ENCODE results near the gene CCDC102A. TPM values are rescaled to one million over a fixed set of nuclear protein-coding genes. Genes with fewer than 3 reads are reported as not detected.
A peak's percentile ranks its signal among the peaks of the same experiment; 100 is the strongest.

Gene CCDC102A
- total RNA-seq, 4 donors from 2014 or later: 24.4 to 56.6 (median 35.7) TPM

DNA sequence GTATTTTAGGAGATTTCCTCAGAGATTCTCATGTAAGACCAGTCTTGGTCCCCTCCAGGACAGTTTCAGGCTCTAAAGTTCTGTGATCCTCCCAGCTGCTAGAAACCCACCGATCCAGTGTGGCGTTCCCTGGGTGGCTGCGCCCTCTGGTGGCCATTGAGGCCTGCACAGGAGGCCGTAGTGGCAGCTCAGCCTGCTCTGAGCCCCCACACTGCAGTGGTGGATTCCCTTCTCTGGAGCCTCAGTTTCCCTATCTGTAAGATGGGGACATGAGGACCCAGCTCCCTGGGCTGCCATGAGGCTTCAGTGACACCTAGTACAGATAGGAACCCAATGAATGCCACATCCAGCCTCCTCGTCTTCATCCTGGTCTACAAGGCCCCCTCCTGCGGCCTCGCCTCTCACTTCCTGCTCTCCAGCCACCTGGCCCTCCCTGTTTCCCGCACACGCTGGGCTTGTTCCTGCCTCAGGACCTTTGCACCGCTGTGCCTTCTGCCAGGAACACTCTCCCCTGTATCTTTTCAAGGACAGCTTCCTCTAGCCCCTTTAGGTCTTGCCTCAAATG is 16.5 kb downstream of the CCDC102A start:
- 35 to 44% methylated on average over 6 to 8 of the region's 10 CpGs for WGBS, 2 donors (ENCODE audit: low coverage in 1 of 2)
- H3K27me3 ChIP-seq: no peaks in the 10 kb centered on the region
- peaks cover 0 to 67% of the 10 kb centered on the region in 2 donors for H3K36me3 ChIP-seq
- no peak overlapping the region for H3K4me3 ChIP-seq
- peak; percentile 84 for ATAC-seq
- H3K27ac ChIP-seq: no peak overlapping the region
- peaks cover 0 to 7% (median 0%) of the 10 kb centered on the region in 3 donors for H3K4me1 ChIP-seq
- no peaks in the 10 kb centered on the region for H3K9me3 ChIP-seq
- TF ChIP-seq, protein P1, sequence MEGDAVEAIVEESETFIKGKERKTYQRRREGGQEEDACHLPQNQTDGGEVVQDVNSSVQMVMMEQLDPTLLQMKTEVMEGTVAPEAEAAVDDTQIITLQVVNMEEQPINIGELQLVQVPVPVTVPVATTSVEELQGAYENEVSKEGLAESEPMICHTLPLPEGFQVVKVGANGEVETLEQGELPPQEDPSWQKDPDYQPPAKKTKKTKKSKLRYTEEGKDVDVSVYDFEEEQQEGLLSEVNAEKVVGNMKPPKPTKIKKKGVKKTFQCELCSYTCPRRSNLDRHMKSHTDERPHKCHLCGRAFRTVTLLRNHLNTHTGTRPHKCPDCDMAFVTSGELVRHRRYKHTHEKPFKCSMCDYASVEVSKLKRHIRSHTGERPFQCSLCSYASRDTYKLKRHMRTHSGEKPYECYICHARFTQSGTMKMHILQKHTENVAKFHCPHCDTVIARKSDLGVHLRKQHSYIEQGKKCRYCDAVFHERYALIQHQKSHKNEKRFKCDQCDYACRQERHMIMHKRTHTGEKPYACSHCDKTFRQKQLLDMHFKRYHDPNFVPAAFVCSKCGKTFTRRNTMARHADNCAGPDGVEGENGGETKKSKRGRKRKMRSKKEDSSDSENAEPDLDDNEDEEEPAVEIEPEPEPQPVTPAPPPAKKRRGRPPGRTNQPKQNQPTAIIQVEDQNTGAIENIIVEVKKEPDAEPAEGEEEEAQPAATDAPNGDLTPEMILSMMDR (IDR thresholded peaks at IDR 0.05): peak in 3 of 4 experiments; percentile 85 to 95 (median 86)
- TF ChIP-seq EP300 (IDR thresholded peaks at IDR 0.05): no peak

DNA sequence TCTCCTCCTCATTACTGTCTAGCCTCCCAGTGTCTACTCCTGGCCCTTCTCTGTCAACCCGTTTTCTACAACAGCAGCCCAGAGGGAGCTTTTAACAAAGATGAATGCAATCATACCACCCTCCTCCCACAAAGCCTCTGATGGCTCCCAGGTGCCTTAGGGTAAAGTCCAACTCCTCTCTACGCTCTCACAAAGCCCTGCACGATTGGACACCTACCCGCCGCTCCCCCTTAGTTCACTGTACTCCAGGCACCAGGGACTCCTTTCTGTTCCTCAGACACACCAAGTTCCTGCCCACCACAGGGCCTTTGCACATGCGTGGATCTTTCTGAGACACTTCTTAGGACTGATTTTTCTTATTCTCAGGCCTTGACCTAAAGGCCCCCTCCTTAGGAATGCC is 17.4 kb downstream of the CCDC102A start:
- Histone ChIP-seq H3K9me3 (no peaks in the 10 kb centered on the region), H3K4me3 (no peak overlapping the region), H3K27ac (no peak overlapping the region), H3K27me3 (no peaks in the 10 kb centered on the region), H3K36me3 (peaks cover 0 to 76% of the 10 kb centered on the region in 2 donors), H3K4me1 (peaks cover 0 to 7% (median 0%) of the 10 kb centered on the region in 3 donors)
- TF ChIP-seq POLR2AphosphoS5 (IDR thresholded peaks at IDR 0.05): no peak
- TF ChIP-seq POLR2A (IDR thresholded peaks at IDR 0.05): no peak
- 83 to 90% methylated on average over 5 to 6 of the region's 6 CpGs for WGBS, 2 donors (ENCODE audit: low coverage in 1 of 2)
- ATAC-seq: no peak

DNA sequence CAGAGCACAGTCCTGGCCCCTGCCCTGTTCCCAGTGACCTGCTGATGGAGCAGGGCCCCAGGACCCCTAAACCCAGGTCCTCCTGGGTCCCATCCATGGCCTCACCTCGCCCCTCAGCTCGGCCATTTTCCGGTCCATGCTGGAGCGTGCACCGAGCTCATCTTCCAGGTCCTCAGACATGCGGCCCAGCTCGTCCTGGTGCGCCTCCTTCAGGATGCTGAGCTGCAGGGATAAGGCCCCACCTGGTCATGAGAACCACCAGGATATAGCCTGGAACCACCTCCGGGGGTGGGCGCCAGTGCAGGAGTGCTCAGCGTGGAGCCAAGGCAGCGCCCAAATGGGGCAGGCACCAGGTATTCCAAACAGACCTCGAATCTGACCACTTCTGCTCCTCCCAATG is 17.9 kb downstream of the CCDC102A start:
- Histone ChIP-seq H3K9me3 (no peaks in the 10 kb centered on the region), H3K27me3 (no peaks in the 10 kb centered on the region), H3K36me3 (peaks cover 0 to 80% of the 10 kb centered on the region in 2 donors), H3K27ac (no peak overlapping the region), H3K4me3 (no peak overlapping the region), H3K4me1 (peaks cover 0 to 7% (median 0%) of the 10 kb centered on the region in 3 donors)
- TF ChIP-seq POLR2A (IDR thresholded peaks at IDR 0.05) (no peak), EP300 (IDR thresholded peaks at IDR 0.05) (no peak), POLR2AphosphoS5 (IDR thresholded peaks at IDR 0.05) (no peak)
- TF ChIP-seq, protein P1 (IDR thresholded peaks at IDR 0.05): no peak
- no peak for ATAC-seq
- WGBS, 2 donors (ENCODE audit: low coverage in 1 of 2): no CpG with 5 or more reads among the region's 13 CpGs

DNA sequence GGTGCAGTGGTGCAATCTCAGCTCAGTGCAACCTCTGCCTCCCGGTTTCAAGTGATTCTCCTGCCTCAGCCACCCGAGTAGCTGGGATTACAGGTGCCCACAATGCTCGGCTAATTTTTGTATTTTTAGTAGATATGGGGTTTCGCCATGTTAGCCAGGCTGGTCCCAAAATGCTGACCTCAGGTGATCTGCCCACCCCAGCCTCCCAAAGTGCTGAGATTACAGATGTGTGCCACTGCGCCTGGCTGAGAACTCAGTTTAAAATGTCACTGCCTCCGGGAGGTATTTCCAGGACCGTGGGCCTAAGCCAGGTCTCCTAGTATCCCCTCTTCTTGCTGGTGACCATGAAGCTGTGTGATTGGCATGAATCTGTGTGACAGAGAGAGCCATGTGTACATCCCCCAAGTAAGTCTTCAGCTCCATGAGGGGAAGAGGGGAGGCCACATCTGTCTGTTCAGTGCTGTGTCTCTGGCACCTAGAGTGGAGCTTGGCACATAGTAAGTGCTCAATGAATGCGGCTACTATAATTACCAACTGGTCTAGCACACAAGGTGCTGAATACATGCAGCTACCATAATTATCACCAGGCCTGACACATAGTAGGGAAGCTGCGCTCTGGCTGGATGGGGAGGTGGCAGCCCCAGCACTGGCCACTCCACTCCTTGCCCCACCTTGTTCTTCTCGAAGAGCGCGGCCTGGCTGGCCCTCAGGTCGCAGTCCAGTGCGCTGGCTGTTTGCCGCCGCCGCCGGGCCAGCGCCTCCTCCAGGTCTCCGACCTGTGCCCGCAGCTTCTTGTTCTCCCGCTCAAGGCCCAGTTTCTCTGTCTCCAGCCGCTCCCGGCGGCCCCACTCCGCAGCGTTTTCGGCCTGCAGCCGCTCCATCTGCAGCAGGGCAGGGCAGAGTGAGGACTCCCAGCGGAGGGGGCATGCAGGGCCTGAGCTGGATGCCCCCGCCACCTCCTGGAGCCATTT is 18.7 kb downstream of the CCDC102A start:
- WGBS, 2 donors (ENCODE audit: low coverage in 1 of 2): 87 to 95% methylated on average over 4 to 13 of the region's 31 CpGs
- H3K36me3 ChIP-seq: peaks cover 0 to 88% of the 10 kb centered on the region in 2 donors
- H3K4me3 ChIP-seq: no peak overlapping the region
- H3K27ac ChIP-seq: no peak overlapping the region
- no peaks in the 10 kb centered on the region for H3K9me3 ChIP-seq
- no peak for ATAC-seq
- H3K27me3 ChIP-seq: no peaks in the 10 kb centered on the region
- TF ChIP-seq EP300 (IDR thresholded peaks at IDR 0.05) (no peak), POLR2AphosphoS5 (IDR thresholded peaks at IDR 0.05) (no peak), POLR2A (IDR thresholded peaks at IDR 0.05) (no peak)
- TF ChIP-seq, protein P1 (IDR thresholded peaks at IDR 0.05): no peak
- peaks cover 0 to 7% (median 0%) of the 10 kb centered on the region in 3 donors for H3K4me1 ChIP-seq

DNA sequence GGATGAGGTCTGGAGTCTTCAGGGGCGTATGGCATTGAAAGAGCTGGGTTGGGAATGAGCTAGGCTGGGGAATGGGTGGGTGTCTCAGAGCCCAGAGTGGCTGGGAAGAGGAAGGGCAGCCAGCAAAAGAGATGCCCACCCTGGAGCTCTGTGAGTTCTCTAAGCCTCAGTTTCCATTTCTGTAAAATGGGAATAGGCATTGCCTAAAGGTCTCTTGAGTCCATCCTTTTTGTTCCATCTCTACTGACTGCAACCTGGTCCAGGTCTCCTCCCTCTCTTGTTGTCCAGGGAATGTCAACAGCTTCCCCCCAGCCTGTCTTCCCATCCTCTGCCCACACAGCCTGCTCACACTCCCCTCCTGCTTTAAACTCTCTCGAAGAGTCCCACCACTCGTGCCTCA is 19.6 kb downstream of the CCDC102A start:
- Histone ChIP-seq H3K36me3 (peaks cover 0 to 88% of the 10 kb centered on the region in 2 donors), H3K4me3 (no peak overlapping the region), H3K27me3 (no peaks in the 10 kb centered on the region), H3K9me3 (no peaks in the 10 kb centered on the region), H3K27ac (no peak overlapping the region), H3K4me1 (peaks cover 0 to 7% (median 0%) of the 10 kb centered on the region in 3 donors)
- no peak for ATAC-seq
- TF ChIP-seq, protein P1 (IDR thresholded peaks at IDR 0.05): no peak
- no peak for TF ChIP-seq POLR2A (IDR thresholded peaks at IDR 0.05)
- TF ChIP-seq EP300 (IDR thresholded peaks at IDR 0.05): no peak
- no peak for TF ChIP-seq POLR2AphosphoS5 (IDR thresholded peaks at IDR 0.05)
- WGBS, 2 donors (ENCODE audit: low coverage in 1 of 2): 84 to 100% methylated on average over 2 to 3 of the region's 3 CpGs

All from gastroesophageal sphincter (tissue), 4 donors.